ENCODE data around the gene ZBTB47.

Gene ZBTB47

DNA sequence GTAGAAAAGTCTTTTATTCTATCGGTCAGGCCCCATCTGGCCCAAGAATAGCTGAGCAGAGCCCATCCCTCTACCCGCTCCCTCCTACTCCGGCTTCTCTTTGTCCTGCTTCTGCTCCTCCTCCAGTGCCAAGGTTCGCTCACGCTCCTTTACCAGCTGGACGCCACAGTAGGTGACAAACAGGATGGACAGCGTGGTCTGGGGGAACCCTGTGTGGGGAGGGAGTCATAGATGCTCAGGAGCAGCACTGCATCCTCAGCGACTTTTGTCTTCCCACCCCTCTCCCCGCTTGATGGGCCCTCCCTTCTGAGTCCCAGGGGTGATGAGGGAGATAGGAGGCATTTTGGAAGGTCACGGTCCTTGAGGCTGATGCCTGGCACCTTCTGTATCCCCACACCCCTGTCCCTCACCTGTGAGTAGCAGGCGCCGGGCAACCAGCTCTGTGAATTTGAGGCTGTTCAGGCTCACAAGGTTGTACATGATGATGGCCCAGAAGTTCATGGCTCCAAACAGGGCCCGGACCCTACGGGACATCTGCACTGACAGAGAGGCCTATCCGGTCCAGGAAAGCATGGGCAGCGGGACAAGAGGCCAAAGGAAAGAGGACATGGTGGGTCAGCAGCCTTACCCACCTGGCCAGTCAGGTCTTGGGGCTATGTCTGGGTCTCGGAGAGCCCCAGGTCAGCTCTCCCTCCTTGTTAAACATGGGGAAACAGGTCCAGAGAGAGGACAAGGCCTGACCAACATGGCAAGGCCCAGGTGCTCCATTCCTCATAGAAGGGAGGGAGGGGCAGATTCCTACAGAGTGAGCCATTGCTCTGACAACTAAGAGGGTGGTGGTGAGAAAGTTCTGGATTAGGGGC lies 39.4 kb downstream of the ZBTB47 start:
- Mint-ChIP-seq H3K36me3 (no peaks in the 10 kb centered on the region), H3K27ac (no peak overlapping the region), H3K4me3 (no peak overlapping the region), H3K9me3 (no peaks in the 10 kb centered on the region), H3K27me3 (peaks cover 16% of the 10 kb centered on the region), H3K4me1 (no peaks in the 10 kb centered on the region)
- no peak for ATAC-seq

GRCh38 chr3:42693530-42693930 lies 40.0 kb downstream of the ZBTB47 start:
- no peaks in the 10 kb centered on the region for H3K36me3 Mint-ChIP-seq
- no peak overlapping the region for H3K27ac Mint-ChIP-seq

GRCh38 chr3:42694366-42694765 lies 40.9 kb downstream of the ZBTB47 start:
- H3K27me3 Mint-ChIP-seq = peaks cover 13% of the 10 kb centered on the region
- H3K36me3 Mint-ChIP-seq = no peaks in the 10 kb centered on the region
- no peak for ATAC-seq
- no peaks in the 10 kb centered on the region for H3K9me3 Mint-ChIP-seq
- no peak overlapping the region for H3K4me3 Mint-ChIP-seq
- H3K4me1 Mint-ChIP-seq = no peaks in the 10 kb centered on the region
- no peak overlapping the region for H3K27ac Mint-ChIP-seq

More at GRCh38 chr3:42693530-42693930, 40.0 kb downstream of the ZBTB47 start:
- Mint-ChIP-seq H3K4me3 (no peak overlapping the region), H3K9me3 (no peaks in the 10 kb centered on the region), H3K4me1 (no peaks in the 10 kb centered on the region), H3K27me3 (peaks cover 13% of the 10 kb centered on the region)
- ATAC-seq = no peak

DNA sequence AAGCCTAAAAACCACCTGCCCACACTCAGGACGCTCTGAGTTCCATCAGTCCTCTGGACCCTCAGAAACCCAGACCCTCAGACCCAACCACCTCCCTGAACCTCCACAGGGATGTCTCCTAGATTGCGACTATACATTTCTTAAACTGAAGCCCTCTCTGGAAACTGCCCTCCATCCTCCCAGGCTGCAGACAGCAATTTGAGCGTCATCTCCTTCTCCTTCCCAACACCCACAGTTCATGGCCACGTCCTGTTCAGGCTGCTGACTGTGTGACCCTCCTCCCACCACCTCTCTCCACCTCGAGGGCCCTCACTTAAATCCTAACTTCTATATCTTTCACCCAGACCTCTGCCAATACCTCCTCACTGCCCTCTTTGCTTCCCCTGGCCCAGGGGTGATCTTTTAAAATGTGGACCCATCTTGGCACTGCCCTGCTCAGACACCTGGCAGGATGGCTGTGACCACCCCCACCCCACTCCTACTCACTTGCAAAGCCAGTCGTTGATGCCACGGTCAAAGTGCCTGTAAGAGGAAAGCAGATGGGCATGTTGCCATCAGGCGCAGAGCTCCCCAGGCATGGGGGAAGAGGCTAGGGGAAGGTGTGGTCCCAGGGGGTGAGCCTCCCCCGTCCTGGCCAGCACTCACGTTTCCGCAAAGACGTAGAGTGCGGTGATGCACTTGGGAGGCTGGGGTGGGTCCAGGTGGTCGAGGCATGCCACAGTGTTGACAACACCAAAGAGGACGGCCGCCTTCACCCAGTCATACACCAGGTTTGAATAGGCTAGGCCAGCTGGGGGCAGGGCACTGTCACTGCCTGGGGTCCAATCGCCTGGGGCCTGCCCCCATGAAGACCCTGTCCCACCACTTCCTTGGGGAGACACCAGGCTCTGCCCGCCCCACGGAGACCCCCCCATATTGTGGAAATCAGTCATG lies 43.1 kb downstream of the ZBTB47 start:
- H3K27me3 Mint-ChIP-seq = peaks cover 10% of the 10 kb centered on the region
- ATAC-seq = no peak

GRCh38 chr3:42697289-42698051 lies 44.0 kb downstream of the ZBTB47 start:
- Mint-ChIP-seq H3K9me3 (no peaks in the 10 kb centered on the region), H3K36me3 (no peaks in the 10 kb centered on the region), H3K4me1 (no peaks in the 10 kb centered on the region), H3K4me3 (no peak overlapping the region), H3K27ac (no peak overlapping the region), H3K27me3 (peaks cover 13% of the 10 kb centered on the region)
- no peak for ATAC-seq

More for the DNA sequence above, 43.1 kb downstream of the ZBTB47 start:
- no peaks in the 10 kb centered on the region for H3K36me3 Mint-ChIP-seq
- H3K27ac Mint-ChIP-seq = no peak overlapping the region
- H3K9me3 Mint-ChIP-seq = no peaks in the 10 kb centered on the region
- no peaks in the 10 kb centered on the region for H3K4me1 Mint-ChIP-seq
- H3K4me3 Mint-ChIP-seq = no peak overlapping the region

DNA sequence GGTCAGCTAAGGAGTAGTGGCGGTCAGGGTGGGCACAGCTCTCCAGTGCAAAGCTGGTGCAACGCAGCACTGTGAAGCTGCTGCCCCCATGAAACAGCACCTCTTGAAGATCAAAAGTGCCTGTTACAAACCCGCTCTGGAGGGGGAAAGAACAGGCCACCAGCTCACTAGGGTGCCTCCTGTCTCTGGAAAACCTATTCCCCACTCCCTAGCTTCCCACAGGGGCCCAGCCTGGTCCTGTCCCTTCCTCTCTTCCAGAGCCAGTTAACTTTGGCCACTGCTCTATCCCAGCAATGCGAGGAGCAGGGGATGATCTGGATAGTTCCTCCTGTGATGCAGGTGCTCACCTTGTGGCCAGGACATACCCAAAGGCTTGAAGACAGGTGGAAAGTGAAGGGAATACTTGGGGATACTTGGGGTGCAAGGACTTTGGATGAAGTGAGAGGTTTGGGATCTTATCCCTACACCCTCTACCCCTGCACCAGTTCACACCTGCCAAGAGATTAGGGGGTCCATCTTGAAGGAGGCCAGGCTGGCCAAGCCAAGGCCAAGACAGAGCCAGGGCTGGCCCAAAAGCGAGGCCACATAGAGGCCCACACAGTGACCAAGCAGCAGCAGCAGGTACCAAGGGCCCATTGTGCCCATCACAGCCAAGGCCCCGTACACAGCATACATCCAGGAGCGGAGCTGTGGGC lies 44.9 kb downstream of the ZBTB47 start:
- Mint-ChIP-seq H3K27me3 (peaks cover 20% of the 10 kb centered on the region), H3K36me3 (no peaks in the 10 kb centered on the region), H3K9me3 (no peaks in the 10 kb centered on the region), H3K4me1 (no peaks in the 10 kb centered on the region), H3K4me3 (no peak overlapping the region), H3K27ac (no peak overlapping the region)
- no peak for ATAC-seq

GRCh38 chr3:42698911-42699230 lies 45.4 kb downstream of the ZBTB47 start:
- no peaks in the 10 kb centered on the region for H3K9me3 Mint-ChIP-seq
- no peaks in the 10 kb centered on the region for H3K36me3 Mint-ChIP-seq
- no peaks in the 10 kb centered on the region for H3K4me1 Mint-ChIP-seq
- ATAC-seq = peak; percentile 21
- no peak overlapping the region for H3K27ac Mint-ChIP-seq
- H3K27me3 Mint-ChIP-seq = peaks cover 25% of the 10 kb centered on the region
- H3K4me3 Mint-ChIP-seq = no peak overlapping the region

DNA sequence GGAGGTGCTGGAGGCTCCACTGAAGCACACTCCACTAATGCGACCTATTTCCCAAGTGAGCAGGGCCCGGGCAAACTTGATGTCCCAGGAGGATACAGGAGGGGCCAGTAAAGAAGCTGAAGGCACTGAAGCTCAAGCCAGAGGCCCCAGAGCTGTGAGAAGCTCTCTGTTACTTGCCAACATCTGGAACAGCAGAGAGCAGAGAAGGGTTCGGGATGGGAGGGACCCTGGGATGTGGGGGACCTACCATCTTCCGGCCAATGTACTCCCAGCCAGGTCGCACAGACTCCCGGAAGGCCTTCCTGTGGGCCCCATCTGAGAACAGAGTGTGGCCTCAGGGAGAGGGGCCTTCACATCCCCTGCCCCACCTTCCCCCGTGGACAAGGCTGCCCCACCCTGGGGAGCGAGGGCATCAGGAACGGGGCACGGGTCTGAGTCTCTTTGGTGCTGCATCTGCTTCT lies 46.0 kb downstream of the ZBTB47 start:
- Mint-ChIP-seq H3K4me3 (no peak overlapping the region), H3K27ac (no peak overlapping the region), H3K4me1 (no peaks in the 10 kb centered on the region), H3K9me3 (no peaks in the 10 kb centered on the region), H3K36me3 (no peaks in the 10 kb centered on the region), H3K27me3 (peaks cover 29% of the 10 kb centered on the region)
- no peak for ATAC-seq

GRCh38 chr3:42700366-42701288 lies 47.1 kb downstream of the ZBTB47 start:
- no peak overlapping the region for H3K4me3 Mint-ChIP-seq
- no peak overlapping the region for H3K27ac Mint-ChIP-seq
- H3K36me3 Mint-ChIP-seq = no peaks in the 10 kb centered on the region
- no peaks in the 10 kb centered on the region for H3K4me1 Mint-ChIP-seq
- H3K9me3 Mint-ChIP-seq = no peaks in the 10 kb centered on the region
- H3K27me3 Mint-ChIP-seq = peaks cover 38% of the 10 kb centered on the region
- no peak for ATAC-seq

DNA sequence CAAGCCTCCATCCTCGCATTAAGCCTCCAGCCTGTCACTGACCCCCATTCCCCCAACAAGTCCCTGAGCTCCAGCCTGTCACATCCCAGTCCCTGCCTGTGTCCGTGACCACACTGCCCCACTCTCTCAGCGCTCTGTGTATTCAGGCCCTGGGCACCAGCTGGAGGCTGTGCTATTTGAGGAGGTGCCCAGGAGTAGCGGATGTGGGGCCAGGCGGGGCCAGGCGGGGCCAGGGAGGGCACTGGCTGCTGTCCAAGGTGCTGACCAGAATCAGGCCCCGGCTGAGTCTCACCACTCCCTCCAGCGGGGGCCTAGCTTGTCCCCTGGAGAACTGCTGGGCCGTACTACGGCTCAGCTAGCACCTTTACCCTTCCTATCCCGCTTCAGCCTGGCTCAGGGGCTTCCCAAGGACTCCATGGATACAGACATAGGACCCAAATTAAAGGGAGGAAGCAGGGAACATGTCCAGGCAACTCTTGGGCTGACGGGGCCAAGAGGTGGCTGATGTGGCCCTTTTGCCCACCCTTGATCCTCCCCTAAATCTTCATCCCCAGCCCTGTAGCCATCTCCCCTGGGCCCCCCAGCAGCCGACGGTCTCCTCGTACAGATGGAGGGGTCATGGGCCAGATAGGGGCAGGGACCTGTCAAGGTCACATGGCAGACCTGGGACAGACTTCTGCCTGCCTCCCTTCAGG lies 48.0 kb downstream of the ZBTB47 start:
- Mint-ChIP-seq H3K4me3 (no peak overlapping the region), H3K27me3 (peaks cover 47% of the 10 kb centered on the region), H3K9me3 (no peaks in the 10 kb centered on the region), H3K27ac (no peak overlapping the region), H3K36me3 (no peaks in the 10 kb centered on the region), H3K4me1 (no peaks in the 10 kb centered on the region)
- ATAC-seq = no peak

GRCh38 chr3:42702066-42702951 lies 48.8 kb downstream of the ZBTB47 start, which contains the start of gene HHATL:
Gene HHATL, minus strand, starts transcription at chr3:42702798. Its CDS starts 1,972 bp downstream, at chr3:42700826.
- ATAC-seq = no peak
- no peaks in the 10 kb centered on the region for H3K4me1 Mint-ChIP-seq
- H3K4me3 Mint-ChIP-seq = no peak within 1 kb of the TSS
- peaks cover 47% of the 10 kb centered on the region for H3K27me3 Mint-ChIP-seq
- H3K27ac Mint-ChIP-seq = no peak within 1 kb of the TSS
- no peaks in the 10 kb centered on the region for H3K9me3 Mint-ChIP-seq
- H3K36me3 Mint-ChIP-seq = no peaks in the 10 kb centered on the region

DNA sequence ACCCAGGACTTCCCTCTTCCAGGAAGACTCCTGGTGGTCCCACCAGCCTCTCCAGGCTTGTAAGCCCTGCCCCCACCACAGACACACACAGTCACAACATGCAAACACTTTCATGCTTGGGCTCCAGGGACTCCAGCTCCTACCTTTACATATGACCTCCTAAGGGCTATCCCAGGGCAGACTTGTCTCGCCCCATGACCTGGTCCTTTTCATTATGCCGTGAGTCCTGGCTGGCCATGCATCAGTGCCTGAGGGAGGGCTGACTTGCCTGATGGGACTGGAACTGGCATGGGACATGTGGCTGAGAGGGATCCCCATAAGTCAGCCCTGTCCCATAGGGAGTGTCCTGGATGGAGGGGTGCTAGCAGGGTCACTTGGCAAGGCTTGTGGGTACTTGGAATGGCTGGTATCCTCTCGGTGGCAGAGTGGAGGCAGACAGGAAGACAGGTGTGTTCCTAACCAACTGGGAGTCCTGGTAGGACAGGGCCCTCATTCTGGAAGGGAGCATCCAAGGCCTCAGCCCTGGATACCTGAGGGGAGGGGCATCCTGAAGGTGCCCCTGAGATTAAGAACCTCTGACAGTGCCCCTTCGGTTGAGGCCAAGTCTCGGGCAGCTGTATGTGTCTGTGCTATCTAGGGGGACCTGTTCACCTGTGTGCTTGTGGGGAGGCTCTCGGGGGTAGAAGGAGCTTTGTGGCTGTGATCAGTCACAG lies 49.6 kb downstream of the ZBTB47 start:
- no peaks in the 10 kb centered on the region for H3K4me1 Mint-ChIP-seq
- no peaks in the 10 kb centered on the region for H3K9me3 Mint-ChIP-seq
- no peaks in the 10 kb centered on the region for H3K36me3 Mint-ChIP-seq
- peaks cover 47% of the 10 kb centered on the region for H3K27me3 Mint-ChIP-seq
- ATAC-seq = no peak
- H3K27ac Mint-ChIP-seq = no peak overlapping the region
- no peak overlapping the region for H3K4me3 Mint-ChIP-seq

Data from stimulated activated memory B cell treated with anti-CD40 and anti-IgM and Interleukin-4, amounts not matched to agents 10 μg/mL and 1 μg/mL and 100 μg/mL, for 72 hours (primary cell).